HG02840 (cell line): Measurements from ENCODE around the gene AKNAD1.
"Not testable (repeated sequence)": the region's sequence is repeated elsewhere in the genome, so short reads cannot be mapped to it uniquely, and the experiment has no call there.

Experiments used
- ATAC-seq: cut with Tn5 transposase; IDR thresholded peaks from one replicate; pipeline ENCODE4 v1.9.1; 2021; ENCODE audit warnings: mild to moderate bottlenecking, moderate library complexity, moderate number of reproducible peaks; ENCODE audit not compliant: unreplicated experiment, low FRiP score

AKNAD1 gene

DNA sequence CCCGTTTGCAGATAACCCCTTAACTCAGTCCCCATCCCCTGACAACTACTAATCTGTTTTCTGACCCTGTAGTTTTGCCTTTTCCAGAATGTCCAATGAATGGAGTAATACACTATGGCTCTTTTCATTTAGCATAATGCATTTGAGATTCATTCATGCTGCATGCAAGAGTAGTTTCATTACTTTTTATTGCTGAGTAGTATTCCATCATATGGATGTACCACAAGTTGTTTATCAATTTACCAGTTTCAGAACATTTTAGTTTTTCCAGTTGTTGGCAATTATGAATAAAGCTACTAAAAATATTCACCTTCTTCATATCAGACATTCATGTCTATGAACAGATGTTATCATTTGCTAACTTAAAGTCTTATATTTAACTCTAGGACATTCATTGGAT lies 65.1 kb downstream of the AKNAD1 start:
- no peak for ATAC-seq

DNA sequence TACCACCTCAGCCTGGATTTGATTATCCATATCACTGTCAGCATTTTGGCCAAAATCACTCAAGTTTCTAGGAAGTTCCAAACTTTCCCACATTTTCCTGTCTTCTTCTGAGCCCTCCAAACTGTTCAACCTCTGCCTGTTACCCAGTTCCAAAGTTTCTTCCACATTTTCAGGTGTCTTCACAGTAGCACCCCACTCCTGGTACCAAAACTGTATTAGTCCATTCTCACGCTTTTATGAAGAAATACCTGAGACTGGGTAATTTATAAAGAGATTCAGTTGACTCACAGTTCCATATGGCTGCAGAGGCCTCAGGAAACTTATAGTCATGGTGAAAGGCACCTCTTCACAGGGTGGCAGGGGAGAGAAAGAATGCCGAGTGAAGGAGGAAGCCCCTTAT lies 71.0 kb downstream of the AKNAD1 start:
- no peak for ATAC-seq

DNA sequence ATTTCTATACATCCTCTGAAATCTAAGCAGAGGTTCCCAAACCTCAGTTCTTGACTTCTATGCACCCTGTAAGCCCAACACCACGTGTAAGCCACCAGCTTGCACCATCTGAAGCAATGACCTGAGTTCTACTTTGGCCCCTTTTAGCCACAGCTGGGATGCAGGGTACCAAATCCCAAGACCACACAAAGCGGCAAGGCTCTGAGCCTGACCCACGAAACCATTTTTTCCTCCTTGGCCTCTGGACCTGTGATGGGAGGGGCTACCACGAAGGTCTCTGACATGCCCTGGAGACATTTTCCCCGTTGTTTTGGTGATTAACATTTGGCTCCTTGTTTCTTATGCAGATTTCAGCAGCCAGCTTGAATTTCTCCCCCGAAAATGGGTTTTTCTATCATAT lies 71.6 kb downstream of the AKNAD1 start:
- no peak for ATAC-seq

DNA sequence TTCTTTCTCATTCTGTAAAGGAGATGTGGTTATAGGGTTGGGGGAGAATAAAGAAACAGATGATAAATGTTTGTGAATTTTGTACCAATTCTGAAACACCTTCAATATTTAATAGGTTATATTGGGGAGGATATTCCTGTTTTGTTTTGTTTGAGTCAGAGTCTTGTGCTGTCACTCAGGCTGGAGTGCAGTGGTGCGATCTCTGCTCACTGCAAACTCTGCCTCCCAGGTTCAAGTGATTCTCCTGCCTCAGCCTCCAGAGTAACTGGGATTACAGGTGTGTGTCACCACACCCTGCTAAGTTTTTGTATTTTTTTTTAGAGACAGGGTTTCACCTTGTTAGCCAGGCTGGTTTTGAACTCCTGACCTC lies 75.3 kb downstream of the AKNAD1 start:
- not testable (repeated sequence) for ATAC-seq

DNA sequence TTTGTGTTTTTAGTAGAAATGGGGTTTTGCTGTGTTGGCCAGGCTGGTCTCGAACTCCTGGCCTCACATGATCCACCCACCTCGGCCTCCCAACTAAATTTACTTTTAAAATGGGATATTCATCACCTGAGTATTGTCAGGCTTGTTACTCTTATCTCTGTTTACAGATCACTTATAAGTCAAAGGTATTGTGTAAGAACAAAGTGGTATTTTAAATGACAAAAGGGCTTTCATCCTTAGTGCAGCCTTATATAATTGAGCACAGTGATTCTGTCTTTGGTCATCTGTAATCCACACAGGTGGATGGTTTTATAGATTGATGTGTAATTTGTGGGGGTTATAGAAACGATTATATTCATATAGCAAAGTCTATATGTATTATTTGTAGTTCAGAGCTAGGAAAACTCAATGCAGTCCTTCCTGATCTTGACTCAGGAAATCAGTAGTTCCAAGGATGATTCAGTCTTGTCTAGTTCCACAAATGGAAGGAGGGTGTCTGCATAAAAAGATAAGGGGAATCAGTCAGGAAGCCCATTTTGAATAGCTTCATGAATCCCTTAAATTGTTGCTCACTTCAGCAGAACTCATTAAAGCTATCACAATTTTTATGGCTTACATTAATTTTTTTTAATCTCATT lies 75.8 kb downstream of the AKNAD1 start:
- no peak for ATAC-seq

DNA sequence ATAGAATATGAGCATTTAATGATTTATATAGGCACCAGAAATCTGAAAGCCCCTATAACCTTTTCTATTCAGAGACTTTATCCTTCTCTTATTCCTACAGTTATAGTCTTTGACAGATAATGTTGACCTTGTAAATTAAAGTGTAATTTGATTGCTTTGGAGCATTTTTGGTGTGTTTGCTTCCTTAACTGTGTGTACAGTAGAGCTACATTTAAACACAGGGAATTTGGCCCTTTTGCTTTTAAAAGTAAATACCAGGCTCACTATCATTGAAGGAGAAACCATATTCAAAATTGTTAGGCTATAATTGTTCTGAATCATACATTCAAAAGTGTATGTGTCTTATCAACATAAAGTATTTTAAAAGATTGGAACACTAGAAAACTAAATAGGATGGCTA lies 77.4 kb downstream of the AKNAD1 start:
- no peak for ATAC-seq

DNA sequence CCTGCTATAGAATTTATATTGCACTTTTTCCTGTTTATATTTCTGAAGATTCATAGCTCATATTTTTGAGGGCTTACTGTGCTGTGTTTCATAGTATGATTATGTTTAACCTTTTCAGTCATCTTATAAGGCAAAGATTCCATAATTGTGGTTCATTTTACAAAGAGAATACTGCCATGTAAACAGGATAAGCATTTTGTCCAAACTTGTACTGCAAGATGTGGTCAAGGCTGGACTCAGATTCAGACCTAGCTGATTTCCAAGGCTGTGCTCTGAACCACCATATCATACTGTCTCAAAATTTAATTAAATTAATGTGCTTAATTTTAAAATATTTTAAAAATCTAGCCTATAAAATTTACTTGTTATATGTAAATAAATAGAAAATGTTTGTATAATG lies 79.1 kb downstream of the AKNAD1 start:
- ATAC-seq = no peak

DNA sequence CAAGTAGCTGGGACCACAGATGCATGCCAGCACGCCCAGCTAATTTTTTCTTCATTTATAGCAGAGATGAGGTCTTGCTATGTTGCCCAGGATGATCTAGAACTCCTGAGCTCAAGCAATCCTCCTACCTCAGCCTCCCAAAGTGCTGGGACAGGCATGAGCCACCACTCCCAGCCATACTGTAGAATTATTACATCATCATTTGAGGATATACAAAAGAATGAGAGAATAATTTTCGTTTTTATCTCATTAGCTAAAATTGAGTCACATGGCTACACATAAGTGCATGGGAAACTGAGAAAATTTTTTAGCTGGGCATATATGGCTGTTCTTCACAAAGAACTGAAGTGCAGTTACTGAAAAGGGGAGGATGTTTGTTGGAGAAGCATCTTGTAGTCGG lies 89.2 kb downstream of the AKNAD1 start:
- no peak for ATAC-seq

DNA sequence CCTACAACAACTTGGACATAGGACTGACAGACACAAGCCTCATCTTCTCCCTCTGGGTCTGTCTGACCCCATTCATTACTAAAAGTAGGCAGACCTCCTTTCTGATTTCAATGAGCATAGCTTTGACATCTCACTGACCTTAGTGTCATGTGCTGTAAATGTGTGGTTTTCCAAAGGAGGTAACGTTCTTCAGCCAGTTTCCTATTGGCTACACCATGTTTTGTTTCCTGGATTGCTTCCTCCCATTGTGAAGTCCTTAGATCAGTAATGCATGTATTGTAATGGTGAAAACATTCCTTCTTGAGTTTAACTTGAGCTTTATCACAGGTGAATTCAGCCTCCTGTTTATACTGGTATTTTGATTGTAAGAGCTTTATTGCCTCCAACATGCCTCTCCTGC lies 89.8 kb downstream of the AKNAD1 start:
- ATAC-seq = no peak
